Panc1 (cell line): ENCODE measurements around the gene GNB2.

Experiments used
- CTCF ChIP-seq: fragments of 450-650 bp; IDR thresholded peaks from 2 replicates; pipeline ENCODE4 v1.5.1; 2017; ENCODE audit warnings: mild to moderate bottlenecking
- POLR2AphosphoS5 ChIP-seq: IDR thresholded peaks from 2 replicates; pipeline ENCODE4 v1.6.1; 2012; ENCODE audit warnings: mild to moderate bottlenecking, low read depth, low read length, moderate library complexity
- TF ChIP-seq, protein P1 (sequence below), 2 experiments: IDR thresholded peaks; 2 replicates each; pipeline ENCODE4 v1.6.1; 2011 to 2012; ENCODE audit warnings: low read depth in 2 of 2, control low read depth in 1 of 2, low read length in 1 of 2, mild to moderate bottlenecking in 1 of 2, moderate library complexity in 1 of 2; ENCODE audit not compliant: insufficient read depth in 1 of 2

DNA sequence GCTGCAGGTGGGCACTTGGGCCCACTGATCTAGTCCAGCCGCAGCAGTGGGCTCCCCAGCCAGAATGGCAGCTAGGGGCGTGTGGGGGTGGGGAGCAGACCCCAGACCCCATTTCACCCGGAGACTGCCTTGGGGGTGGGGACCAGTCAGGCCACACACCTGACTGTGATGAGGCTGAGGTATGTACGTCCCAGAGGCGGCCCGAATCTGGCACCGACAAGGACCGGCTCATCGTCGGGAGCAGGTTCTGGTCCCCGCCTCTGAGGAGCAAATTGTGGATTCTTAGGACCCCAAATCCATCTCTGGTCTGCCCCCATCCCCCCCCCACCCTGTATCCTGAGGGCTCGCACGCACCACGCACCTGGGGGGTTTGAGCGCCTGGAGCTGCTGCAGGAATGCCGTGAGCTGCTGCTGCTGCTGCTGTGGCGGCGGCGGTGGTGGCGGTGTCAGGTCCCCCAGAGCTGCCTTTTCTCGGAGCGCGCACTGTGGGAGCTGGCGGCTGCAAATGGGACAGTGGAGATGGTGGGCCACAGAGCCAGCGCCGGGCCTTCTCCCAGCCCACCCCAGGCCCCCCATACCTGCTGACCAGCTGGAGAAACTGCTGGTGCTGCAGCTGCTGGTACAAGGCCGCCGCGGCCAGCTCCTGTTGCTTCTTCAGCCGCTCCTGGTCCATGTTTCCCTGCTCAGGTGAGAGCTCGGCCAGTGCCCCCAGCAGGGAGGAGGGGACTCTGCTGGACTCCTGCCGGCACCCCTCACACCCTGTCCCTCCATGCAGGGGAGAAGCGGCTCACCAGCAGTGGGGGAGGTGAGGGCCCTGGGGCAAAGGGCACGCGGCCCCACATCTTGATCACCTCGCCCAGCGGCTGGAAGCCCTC, 10.4 kb downstream of the GNB2 start:
- TF ChIP-seq CTCF (no peak), POLR2AphosphoS5 (no peak)
- TF ChIP-seq, protein P1, sequence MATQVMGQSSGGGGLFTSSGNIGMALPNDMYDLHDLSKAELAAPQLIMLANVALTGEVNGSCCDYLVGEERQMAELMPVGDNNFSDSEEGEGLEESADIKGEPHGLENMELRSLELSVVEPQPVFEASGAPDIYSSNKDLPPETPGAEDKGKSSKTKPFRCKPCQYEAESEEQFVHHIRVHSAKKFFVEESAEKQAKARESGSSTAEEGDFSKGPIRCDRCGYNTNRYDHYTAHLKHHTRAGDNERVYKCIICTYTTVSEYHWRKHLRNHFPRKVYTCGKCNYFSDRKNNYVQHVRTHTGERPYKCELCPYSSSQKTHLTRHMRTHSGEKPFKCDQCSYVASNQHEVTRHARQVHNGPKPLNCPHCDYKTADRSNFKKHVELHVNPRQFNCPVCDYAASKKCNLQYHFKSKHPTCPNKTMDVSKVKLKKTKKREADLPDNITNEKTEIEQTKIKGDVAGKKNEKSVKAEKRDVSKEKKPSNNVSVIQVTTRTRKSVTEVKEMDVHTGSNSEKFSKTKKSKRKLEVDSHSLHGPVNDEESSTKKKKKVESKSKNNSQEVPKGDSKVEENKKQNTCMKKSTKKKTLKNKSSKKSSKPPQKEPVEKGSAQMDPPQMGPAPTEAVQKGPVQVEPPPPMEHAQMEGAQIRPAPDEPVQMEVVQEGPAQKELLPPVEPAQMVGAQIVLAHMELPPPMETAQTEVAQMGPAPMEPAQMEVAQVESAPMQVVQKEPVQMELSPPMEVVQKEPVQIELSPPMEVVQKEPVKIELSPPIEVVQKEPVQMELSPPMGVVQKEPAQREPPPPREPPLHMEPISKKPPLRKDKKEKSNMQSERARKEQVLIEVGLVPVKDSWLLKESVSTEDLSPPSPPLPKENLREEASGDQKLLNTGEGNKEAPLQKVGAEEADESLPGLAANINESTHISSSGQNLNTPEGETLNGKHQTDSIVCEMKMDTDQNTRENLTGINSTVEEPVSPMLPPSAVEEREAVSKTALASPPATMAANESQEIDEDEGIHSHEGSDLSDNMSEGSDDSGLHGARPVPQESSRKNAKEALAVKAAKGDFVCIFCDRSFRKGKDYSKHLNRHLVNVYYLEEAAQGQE (IDR thresholded peaks at IDR 0.05; ENCODE audit: insufficient read depth in 1 of 2, low read depth in 2 of 2, low read length in 1 of 2), result no peak
